Measurements from ENCODE around the gene GRIPAP1.

GRIPAP1 gene

DNA sequence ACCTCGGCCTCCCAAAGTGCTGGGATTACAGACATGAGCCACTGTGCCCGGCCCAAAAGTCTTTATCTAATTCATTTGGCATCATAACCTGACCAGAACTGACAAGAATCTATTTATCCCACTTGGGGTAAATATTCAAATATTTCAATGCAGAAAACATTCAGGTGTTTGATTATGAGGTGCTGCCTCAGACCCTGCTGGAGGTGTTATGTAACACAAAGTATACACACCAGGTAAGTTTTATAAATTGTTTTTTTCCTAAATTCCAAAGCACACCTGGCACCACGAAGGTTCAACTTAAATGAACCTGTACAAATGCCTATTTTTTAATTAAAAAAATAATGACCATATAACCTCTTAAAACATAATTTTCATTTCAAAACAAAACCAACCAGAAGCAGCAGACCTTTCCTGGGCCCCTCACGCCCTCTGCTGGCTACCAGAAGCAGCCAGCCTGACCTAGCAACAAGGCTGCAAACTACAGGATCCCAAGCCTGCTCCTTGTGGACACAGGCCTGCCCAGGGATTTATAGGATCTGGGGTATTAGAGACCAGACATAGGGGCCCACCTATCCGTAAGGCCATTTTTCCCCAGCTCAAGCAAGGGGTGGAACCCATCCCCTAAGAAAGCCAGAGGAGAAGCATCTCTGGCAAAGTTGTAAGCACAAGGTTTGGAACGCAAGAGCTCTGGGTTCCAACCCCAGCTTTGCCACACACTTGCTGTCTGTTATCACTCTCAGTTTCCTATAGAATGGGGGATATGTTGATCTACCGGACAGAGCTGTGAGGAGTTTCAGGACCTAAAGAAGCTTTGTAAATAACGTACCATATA, 56.3 kb downstream of the GRIPAP1 start:
- no peak overlapping the region for H3K4me3 ChIP-seq (ENCODE audit: low read length)
- TF ChIP-seq, protein P1, sequence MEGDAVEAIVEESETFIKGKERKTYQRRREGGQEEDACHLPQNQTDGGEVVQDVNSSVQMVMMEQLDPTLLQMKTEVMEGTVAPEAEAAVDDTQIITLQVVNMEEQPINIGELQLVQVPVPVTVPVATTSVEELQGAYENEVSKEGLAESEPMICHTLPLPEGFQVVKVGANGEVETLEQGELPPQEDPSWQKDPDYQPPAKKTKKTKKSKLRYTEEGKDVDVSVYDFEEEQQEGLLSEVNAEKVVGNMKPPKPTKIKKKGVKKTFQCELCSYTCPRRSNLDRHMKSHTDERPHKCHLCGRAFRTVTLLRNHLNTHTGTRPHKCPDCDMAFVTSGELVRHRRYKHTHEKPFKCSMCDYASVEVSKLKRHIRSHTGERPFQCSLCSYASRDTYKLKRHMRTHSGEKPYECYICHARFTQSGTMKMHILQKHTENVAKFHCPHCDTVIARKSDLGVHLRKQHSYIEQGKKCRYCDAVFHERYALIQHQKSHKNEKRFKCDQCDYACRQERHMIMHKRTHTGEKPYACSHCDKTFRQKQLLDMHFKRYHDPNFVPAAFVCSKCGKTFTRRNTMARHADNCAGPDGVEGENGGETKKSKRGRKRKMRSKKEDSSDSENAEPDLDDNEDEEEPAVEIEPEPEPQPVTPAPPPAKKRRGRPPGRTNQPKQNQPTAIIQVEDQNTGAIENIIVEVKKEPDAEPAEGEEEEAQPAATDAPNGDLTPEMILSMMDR (conservative IDR thresholded peaks at IDR 0.05; ENCODE audit: low read length): peak; percentile 75
- peak; percentile 42 for DNase-seq (ENCODE audit: low read depth)

DNA sequence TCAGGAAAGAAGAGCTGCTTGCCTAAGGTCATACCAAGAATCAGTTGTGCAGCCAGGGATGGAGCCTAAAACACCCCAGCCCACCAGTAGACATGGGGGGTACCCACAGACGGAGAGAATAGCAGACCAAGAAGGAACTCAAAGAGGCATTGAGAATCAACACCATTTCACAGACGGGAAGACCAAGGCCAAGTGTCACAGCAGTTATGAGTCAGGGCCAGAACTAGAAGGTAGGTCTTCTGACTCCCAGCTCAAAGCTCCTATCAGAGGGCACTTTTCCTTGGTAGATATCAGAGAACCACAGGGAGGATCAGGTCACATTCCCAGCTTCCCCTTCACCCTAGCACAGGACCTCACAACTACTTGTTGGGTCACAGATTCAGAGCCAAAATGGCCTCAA, 59.2 kb downstream of the GRIPAP1 start:
- DNase-seq (ENCODE audit: low read depth): no peak
- TF ChIP-seq, protein P1 (conservative IDR thresholded peaks at IDR 0.05; ENCODE audit: low read length): no peak
- H3K4me3 ChIP-seq (ENCODE audit: low read length): no peak overlapping the region

DNA sequence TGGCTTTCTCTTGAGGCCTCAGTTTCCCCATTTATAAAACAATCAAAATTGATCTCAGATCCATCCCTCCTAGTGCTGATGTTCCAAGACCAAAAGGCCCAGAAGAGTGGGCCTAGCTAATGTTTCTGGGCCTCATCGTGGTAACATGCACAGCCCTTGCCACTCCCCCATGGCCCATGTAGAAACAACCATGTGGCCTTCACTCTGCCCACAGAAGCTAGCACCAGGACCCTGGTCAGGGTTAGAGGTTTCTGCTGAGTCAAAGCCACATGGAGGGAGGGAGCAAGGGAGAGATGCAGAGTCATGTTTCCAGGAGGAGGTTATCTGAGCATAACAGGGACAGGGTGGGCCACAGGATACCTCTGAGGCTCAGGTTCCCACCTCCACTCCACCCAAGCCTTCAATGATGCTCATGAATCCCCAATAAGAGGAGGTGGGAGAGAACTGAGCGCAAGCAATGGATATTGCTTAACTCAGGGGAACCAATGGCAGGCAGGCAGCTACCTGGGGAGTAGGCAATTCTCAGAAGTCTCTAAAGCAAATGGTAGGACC, 61.6 kb downstream of the GRIPAP1 start:
- DNase-seq (ENCODE audit: low read depth): no peak
- no peak overlapping the region for H3K4me3 ChIP-seq (ENCODE audit: low read length)

DNA sequence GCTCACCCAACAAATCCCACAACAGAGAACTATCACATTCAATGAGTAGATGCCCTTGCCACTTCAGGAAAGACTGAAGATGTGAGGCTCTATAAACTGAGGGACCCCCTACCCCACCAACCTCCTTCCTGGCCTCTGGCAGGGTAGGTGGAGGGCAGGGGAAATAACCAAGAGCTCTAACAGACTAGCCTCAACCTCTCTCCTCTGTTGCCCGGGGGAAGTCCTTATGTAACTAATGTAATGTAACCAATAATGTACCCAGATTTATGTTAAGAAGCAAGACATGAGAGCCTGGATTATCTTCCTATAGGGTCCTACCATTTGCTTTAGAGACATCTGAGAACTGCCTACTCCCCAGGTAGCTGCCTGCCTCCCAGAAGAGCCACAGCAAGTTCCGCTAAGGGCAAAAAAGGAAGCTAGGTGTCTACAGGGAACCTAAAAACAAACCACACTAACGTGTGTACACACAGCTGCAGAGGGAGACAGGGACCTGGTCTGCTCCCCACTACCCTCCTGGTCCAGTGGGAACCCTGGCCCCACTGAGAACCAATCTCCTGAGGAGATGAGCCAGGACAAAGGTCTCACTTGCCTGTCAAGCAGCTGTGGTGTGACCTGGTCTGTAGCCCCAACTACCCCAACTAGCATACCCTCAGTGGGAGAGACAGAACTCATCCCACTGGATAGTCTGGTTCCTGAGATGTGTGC, 62.4 kb downstream of the GRIPAP1 start:
- H3K4me3 ChIP-seq (ENCODE audit: low read length): no peak overlapping the region
- TF ChIP-seq, protein P1 (conservative IDR thresholded peaks at IDR 0.05; ENCODE audit: low read length): no peak
- no peak for DNase-seq (ENCODE audit: low read depth)

More for the DNA sequence above, 61.6 kb downstream of the GRIPAP1 start:
- TF ChIP-seq, protein P1 (conservative IDR thresholded peaks at IDR 0.05; ENCODE audit: low read length): no peak

DNA sequence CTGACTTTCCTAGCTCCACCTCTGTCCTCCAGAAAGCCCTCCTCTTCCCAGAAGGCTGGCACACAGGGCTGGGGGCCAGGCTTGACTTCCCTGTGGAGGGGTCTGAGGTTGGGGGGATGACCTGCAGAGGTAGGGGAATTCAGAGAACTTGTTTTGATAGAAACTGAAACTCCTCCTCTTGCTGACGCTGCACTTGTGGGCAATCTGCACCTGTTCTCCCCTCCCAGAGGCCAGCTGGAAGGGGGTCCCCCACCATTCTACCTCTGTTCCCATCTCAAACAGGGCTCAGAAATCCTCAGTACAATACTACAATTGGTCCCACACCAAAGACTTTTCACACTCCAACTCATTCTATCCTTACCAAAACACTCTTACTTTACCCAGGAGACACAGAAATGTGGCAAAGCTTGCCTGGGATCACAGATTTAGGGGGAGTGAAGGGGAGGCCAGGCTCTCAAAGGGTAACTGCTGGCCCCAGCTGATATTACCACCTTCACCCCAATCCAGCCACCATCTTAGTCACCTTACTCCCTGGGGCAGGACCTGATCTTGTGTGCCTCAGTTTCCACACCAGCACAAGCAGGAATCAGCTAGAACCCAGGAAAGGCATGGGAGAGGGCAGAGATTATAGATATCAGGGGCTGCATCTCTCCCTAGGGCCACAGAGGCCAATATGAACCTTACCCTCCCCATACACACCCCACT, 63.2 kb downstream of the GRIPAP1 start:
- no peak overlapping the region for H3K4me3 ChIP-seq (ENCODE audit: low read length)
- TF ChIP-seq, protein P1 (conservative IDR thresholded peaks at IDR 0.05; ENCODE audit: low read length): no peak
- DNase-seq (ENCODE audit: low read depth): no peak

DNA sequence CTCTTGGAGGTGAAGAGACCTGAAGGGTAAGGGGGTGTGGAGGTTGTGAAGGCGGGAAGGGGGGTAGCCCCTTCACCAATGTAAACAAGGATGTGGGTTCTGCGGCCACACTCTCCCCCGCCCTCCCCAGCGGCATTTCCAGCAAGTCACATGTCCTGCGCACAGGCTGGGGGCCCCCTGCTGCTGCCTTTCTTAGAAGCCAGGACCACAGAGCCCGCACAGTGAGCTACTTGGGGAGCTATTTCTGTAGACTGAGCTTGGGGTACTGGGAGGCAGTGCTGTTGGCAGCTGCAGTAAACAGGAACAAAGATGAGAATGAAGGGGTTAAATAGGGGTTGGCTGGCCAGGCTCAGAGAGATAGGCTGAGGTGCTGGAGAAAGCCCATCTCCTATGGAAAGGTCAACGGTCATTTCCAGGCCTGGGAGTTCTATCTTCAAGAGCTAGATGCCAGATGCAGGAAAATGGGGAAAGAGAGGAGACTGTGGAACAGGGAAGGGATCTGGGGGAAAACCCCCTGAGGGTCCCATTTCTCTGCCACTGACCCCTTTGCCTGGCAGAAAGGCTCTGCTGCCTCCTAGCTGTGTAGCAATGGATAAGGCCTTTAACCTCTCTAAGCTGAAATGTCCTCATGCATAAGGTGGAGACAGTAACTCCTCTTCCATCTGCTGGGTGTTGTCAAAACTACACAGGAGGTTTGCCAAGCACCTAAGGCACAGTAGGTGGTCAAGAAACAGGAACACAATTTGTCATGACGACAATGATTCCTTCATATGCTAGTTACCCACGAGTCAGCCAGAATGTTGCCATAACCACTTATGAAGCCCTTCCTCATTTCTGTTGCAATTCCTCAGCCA, 64.8 kb downstream of the GRIPAP1 start:
- TF ChIP-seq, protein P1 (conservative IDR thresholded peaks at IDR 0.05; ENCODE audit: low read length): no peak
- no peak overlapping the region for H3K4me3 ChIP-seq (ENCODE audit: low read length)
- no peak for DNase-seq (ENCODE audit: low read depth)

Data from AG10803 (cell line).